Tibial nerve (tissue), 4 donors: Measurements from ENCODE around the gene NPHS1. TPM values are rescaled to one million over a fixed set of nuclear protein-coding genes. Genes with fewer than 3 reads are reported as not detected.
A peak's percentile ranks its signal among the peaks of the same experiment; 100 is the strongest.
"Not testable (repeated sequence)": the region's sequence is repeated elsewhere in the genome, so short reads cannot be mapped to it uniquely, and the experiment has no call there.

Experiments
- DNase-seq, 2 donors: peaks; one replicate each; pipeline ENCODE4 v3.0.0-alpha.2; 2019; ENCODE audit warnings: low spot score in 2 of 2
- H3K27ac ChIP-seq, 4 donors: fragments of 200-600 bp; sonication (generic) in 3 of 4; one replicate each; pipeline ENCODE4 v1.5.1; 2017 to 2019; ENCODE audit warnings: mild to moderate bottlenecking in 1 of 4
- H3K27me3 ChIP-seq, 2 donors: fragments of 200-600 bp; sonication (generic) in 1 of 2; one replicate each; pipeline versions ENCODE4 v1.5.1 to v1.6.0; 2017 to 2019
- H3K36me3 ChIP-seq, 3 donors: fragments of 200-600 bp; sonication (generic); one replicate each; pipeline ENCODE4 v1.5.1; 2018 to 2019
- H3K4me1 ChIP-seq, 4 donors: fragments of 200-600 bp; sonication (generic) in 3 of 4; one replicate each; pipeline ENCODE4 v1.5.1; 2017 to 2019
- H3K4me3 ChIP-seq, 4 donors: fragments of 200-600 bp; sonication (generic) in 3 of 4; one replicate each; pipeline ENCODE4 v1.5.1; 2017 to 2019; ENCODE audit warnings: mild to moderate bottlenecking in 1 of 4, moderate library complexity in 1 of 4
- H3K9me3 ChIP-seq, 4 donors: fragments of 200-600 bp; sonication (generic) in 3 of 4; one replicate each; pipeline ENCODE4 v1.5.1; 2017 to 2019
- CTCF ChIP-seq, 5 experiments: fragments of 200-600 bp in 3 of 5; fragments of 450-650 bp in 2 of 5; sonication (generic) in 3 of 5; IDR thresholded peaks; one replicate each; pipeline ENCODE4 v1.5.1; 2016 to 2019; ENCODE audit warnings: antibody characterized with exemption in 5 of 5, mild to moderate bottlenecking in 3 of 5, moderate library complexity in 2 of 5
- EP300 ChIP-seq, 2 donors: sonication (generic); formaldehyde crosslinking; IDR thresholded peaks; one replicate each; pipeline ENCODE4 v1.6.1; 2017; ENCODE audit warnings: antibody characterized with exemption in 2 of 2, mild to moderate bottlenecking in 1 of 2
- POLR2A ChIP-seq, 2 donors: fragments of 450-650 bp; IDR thresholded peaks; one replicate each; pipeline ENCODE4 v1.6.1; 2017; ENCODE audit warnings: antibody characterized with exemption in 2 of 2, mild to moderate bottlenecking in 2 of 2, moderate library complexity in 2 of 2
- WGBS, 2 donors: methylation state at CpG; one replicate each; pipeline ENCODE4 v1.1.5; 2018; 5-methylcytosine and 5-hydroxymethylcytosine counted together
- total RNA-seq, 4 donors: library from RNA; depleted of rRNA; stranded (reverse); fragments of >200 nt; gene quantifications; one replicate each; pipeline ENCODE4 v1.1.0, GENCODE V29; 2016

Gene NPHS1
- total RNA-seq, 4 donors from 2014 or later: not detected

- no peak for DNase-seq
- H3K4me3 ChIP-seq: no peak overlapping the region
- no peaks in the 10 kb centered on the region for H3K9me3 ChIP-seq
- peaks cover 0 to 8% (median 0%) of the 10 kb centered on the region in 3 donors for H3K36me3 ChIP-seq
- H3K27ac ChIP-seq: no peak overlapping the region
- TF ChIP-seq CTCF (IDR thresholded peaks at IDR 0.05): no peak
- TF ChIP-seq POLR2A (IDR thresholded peaks at IDR 0.05): no peak
- TF ChIP-seq EP300 (IDR thresholded peaks at IDR 0.05): no peak
- peaks cover 0 to 44% of the 10 kb centered on the region in 2 donors for H3K27me3 ChIP-seq
- 91 to 95% methylated on average over 27 to 32 of the region's 32 CpGs for WGBS, 2 donors
- H3K4me1 ChIP-seq: peaks cover 0 to 13% (median 6%) of the 10 kb centered on the region in 4 donors
These were observed 22.2 kb upstream of the NPHS1 start for GRCh38 chr19:35874392-35874930.

GRCh38 chr19:35872180-35872579 is 19.9 kb upstream of the NPHS1 start:
- no peaks in the 10 kb centered on the region for H3K9me3 ChIP-seq
- TF ChIP-seq CTCF (IDR thresholded peaks at IDR 0.05) (no peak), POLR2A (IDR thresholded peaks at IDR 0.05) (no peak), EP300 (IDR thresholded peaks at IDR 0.05) (no peak)
- no peak for DNase-seq
- H3K27ac ChIP-seq: no peak overlapping the region
- peaks cover 0 to 50% of the 10 kb centered on the region in 2 donors for H3K27me3 ChIP-seq
- WGBS, 2 donors: 72 to 83% methylated on average over 4 to 5 of the region's 5 CpGs
- H3K36me3 ChIP-seq: peaks cover 0 to 8% (median 0%) of the 10 kb centered on the region in 3 donors
- H3K4me1 ChIP-seq: peaks cover 0 to 29% (median 17%) of the 10 kb centered on the region in 4 donors
- no peak overlapping the region for H3K4me3 ChIP-seq

- Histone ChIP-seq H3K4me1 (peaks cover 0 to 29% (median 17%) of the 10 kb centered on the region in 4 donors), H3K36me3 (peaks cover 0 to 8% (median 0%) of the 10 kb centered on the region in 3 donors), H3K4me3 (no peak overlapping the region), H3K9me3 (no peaks in the 10 kb centered on the region), H3K27me3 (peaks cover 0 to 50% of the 10 kb centered on the region in 2 donors), H3K27ac (no peak overlapping the region)
- TF ChIP-seq POLR2A (IDR thresholded peaks at IDR 0.05): no peak
- TF ChIP-seq CTCF (IDR thresholded peaks at IDR 0.05): no peak
- TF ChIP-seq EP300 (IDR thresholded peaks at IDR 0.05): no peak
- no peak for DNase-seq
- WGBS, 2 donors: 76% methylated on average over 12 of the region's 12 CpGs
These were observed 19.3 kb upstream of the NPHS1 start for GRCh38 chr19:35871611-35872010.

- no peak for TF ChIP-seq POLR2A (IDR thresholded peaks at IDR 0.05)
- TF ChIP-seq CTCF (IDR thresholded peaks at IDR 0.05): no peak
- no peak for TF ChIP-seq EP300 (IDR thresholded peaks at IDR 0.05)
- Histone ChIP-seq H3K27ac (no peak overlapping the region), H3K4me3 (no peak overlapping the region), H3K36me3 (peaks cover 0 to 8% (median 0%) of the 10 kb centered on the region in 3 donors), H3K4me1 (peaks cover 0 to 29% (median 17%) of the 10 kb centered on the region in 4 donors), H3K27me3 (peaks cover 0 to 56% of the 10 kb centered on the region in 2 donors), H3K9me3 (no peaks in the 10 kb centered on the region)
- 76 to 78% methylated on average over 8 to 12 of the region's 12 CpGs for WGBS, 2 donors
- DNase-seq: no peak
These were observed 18.5 kb upstream of the NPHS1 start for GRCh38 chr19:35870798-35871197.

GRCh38 chr19:35870124-35870736 is 17.9 kb upstream of the NPHS1 start:
- Histone ChIP-seq H3K4me3 (peak overlapping the region in 2 of 4 donors; percentile 6 to 58), H3K27me3 (peaks cover 0 to 56% of the 10 kb centered on the region in 2 donors), H3K4me1 (peaks cover 0 to 29% (median 17%) of the 10 kb centered on the region in 4 donors)
- not testable (repeated sequence) for H3K9me3 ChIP-seq, H3K27ac ChIP-seq, H3K36me3 ChIP-seq, DNase-seq
- 45 to 48% methylated on average over 26 of the region's 26 CpGs for WGBS, 2 donors
